ENCODE data around the gene PLA2G12A. TPM values are rescaled to one million over a fixed set of nuclear protein-coding genes. Genes with fewer than 3 reads are reported as not detected.

The PLA2G12A gene
- total and polyA plus RNA-seq, 2 of the 8 experiments (the other 6 are each of a cell fraction or from before 2014, with no cell fraction given): 26.6 to 47.2 TPM

DNA sequence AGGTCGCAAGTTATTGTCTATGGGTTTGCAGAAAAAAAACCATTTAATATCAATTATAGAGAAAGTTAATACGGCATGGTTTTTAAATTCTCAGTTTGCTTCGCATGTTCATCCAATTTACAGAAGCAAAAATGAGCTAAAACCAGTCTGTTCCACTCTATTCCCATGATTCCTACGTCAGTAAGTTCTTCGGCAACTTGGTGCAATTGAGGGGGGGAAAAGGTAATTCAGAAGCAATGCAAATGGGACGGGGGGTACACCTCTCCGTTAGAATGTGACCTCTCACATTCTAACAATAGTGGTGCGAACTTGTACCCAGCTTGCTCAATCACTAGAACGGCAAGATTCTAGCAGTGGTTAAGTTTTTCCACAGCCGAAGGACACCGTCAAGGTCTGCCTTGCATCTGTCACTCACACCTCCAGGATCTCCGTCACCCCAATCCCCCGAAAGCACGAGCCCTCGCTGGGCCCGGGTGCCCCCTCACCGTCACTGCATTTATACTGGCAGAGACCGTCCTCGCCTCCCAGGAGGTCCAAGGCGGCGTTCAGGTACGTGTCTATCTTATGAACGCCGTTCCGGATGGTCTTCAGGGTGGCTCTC is 653 bp downstream of the PLA2G12A start (continued):
- TF ChIP-seq RBBP5 (IDR thresholded peaks at IDR 0.05; ENCODE audit: borderline replicate concordance, low read depth, low read length) (peak; percentile 90), TAF7 (optimal IDR thresholded peaks at IDR 0.05; ENCODE audit: borderline replicate concordance, low read depth, low read length) (no peak), POLR2AphosphoS5 (IDR thresholded peaks at IDR 0.05; ENCODE audit: low read depth, low read length) (no peak), HDAC2 (IDR thresholded peaks at IDR 0.05; ENCODE audit: borderline replicate concordance in 1 of 2, low read depth in 2 of 2, low read length in 2 of 2) (0 out of 4 replicates have a peak, but pooled peaks of 1 of the 2 experiments have one; percentile 56)
